DMS153 (cell line): ENCODE data around the gene DUSP9.

Experiments used
- DNase-seq: peaks from one replicate; lab custom pipeline; 2025; lab: John Stamatoyannopoulos, UW

Gene DUSP9

DNA sequence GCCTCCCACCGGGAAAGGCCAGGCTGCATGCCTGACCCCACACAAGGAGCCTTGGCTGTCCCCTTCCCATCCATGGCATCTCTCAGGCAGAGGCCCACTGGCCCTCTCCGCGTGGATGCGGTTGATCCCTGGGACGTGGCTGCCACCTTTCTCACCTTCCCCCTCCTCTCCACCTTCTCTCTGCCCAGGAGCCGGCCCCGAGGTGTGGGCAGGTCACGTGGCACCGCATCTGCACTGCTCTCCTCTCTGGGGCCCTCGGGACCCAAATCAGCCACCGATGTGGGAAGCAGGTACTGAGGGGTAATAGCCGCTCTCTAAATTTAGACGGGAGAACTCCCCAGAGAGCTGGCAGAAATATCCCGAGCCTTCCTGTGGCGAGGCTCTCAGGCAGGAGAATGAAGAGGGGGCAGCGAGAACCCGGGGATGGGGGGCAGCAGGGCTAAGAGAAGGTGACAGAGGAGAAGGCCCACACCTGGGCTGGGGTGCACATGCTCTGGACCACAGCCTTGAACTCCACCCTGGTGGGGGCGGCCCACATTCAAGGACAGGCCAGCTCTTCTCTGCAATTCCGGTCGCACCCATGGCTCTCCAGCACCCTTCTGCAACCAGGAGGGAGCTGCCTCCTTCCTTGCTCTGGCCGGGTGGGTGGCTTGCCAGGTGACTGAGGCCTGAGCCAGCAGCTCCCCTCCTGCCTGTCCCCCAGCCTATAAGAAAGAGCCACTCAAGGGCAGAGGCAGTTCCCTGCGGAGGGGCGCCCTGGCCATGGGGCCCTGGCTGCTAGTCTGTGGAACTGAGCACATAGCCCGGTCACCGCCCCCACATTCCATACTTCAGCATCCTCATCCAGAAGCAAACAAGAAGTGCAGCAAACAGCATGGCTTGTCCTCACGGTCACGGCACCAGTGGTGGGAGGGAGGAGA lies 9.6 kb upstream of the DUSP9 start:
- no peak for DNase-seq

DNA sequence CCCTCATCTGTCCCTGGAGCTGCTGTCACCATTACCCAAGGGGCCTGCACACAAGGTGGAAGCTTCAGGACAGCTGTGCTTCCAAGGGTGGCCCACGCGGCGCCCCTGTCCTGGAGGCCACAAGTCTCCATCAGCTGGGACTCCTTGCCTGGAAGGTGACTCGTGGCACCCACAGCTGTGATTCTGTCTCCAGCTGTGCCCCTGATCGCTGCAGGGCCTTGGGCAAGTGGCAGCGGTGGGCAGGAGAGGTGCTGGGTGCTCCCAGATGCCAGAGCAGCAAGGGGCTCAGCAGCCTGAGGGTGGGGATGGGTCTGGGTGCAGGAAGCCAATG lies 9.0 kb upstream of the DUSP9 start:
- DNase-seq = no peak

DNA sequence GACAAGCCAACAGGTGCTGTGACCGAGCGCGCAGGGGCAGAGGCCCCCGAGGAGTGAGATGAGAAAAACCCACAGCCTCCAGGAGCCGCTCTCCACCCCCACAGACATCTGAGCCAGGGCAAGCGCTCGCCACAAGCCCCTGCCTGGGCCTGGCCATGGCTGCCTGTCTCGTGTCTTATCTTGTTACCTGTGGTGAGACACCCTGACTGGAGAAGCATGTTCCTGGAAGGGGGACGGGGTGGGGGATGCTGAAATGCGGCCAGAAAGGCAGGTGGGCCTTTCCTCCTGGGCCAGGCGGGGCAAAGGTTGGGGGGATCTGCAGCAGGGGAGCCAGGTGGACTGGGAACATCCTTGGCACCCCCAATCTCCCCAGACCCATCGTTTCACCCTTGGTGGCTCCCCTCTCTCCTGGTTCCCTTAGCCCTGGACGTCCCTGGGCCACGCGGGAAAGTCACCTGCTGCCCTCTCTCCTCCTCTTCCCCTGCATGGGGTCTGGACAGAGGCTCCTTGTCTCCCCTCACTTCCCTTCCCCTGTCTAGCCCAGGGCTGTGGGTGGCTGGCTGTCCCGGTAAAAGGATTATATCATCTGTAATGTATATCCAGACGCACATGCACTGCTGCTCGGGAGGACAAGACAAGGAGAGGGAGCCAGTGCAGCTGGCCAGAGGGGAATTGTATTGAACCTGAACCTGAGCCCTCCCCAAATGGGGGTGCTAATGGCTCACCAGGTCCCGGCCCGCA lies 8.4 kb upstream of the DUSP9 start:
- no peak for DNase-seq

DNA sequence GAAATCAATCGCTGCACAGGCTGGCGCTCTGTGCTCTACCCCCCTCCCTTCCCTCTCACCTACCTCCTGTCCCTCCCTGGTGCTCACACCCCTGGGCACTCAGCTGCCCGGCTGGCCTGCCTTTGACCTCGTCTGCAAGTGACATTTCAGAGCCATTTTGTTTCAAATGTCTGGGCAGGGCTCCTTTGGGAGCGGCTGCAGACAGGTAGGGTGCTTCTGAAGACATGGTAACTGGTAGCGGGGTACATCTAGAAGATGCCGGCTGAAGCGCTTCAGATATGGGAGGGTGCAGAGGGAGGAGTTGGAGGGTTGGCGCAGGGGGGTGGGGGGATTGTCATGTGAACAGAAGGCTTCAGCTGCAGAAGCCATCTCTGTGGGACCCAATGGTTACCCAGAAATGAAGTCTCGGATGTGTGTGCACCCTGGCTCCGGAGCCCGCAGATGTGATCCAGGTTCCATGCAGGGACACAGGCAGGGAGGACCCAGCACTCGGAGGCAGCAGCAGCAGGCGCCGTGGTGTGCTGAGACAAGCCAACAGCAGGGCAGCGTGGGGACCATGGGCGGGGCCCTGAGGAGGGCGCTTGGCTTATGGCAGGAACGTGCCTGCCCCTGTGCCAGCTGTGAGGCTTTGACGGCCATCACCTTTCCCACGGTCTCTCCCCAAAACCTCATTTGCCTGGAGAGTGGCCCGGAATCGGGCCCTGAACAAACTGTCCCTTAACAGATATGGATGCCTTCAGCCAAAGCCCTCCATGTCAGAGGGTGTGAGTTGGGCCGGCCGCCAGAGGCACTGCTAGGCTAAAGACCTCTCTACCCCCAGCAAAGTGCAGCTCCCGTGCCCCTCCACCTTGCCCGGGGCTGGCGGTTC lies 7.6 kb upstream of the DUSP9 start:
- DNase-seq = no peak

DNA sequence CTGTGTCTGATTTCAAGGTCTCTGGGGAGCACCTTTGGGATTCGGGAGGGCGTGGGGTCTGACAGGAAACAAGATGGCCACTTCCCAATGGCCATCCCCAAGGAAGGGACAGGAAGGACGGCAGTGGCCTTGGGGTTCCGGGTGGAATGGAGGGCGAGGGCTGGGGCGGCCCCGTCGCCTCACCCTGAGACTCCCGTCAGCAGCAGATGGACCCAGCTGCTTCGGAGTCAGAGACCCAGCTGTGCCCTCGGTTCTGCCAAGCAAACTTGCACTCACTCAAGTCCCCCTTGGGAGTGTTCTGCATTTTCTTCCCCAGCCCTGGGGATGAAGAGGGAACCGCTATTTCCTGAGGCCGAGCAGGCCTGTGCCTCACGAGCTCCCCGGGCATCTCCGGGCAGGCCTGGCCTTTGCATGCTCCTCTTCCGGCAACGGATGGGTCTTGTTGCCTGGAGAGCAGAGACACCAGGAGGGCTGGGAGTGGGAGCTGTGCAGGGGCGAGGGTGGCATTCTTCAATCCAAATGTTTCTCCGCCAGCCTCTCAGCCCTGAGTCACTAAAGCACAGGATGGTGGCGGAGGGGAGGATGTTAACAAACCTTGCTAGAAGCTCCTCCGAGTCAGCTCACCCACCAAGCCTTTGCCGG lies 6.8 kb upstream of the DUSP9 start:
- no peak for DNase-seq

DNA sequence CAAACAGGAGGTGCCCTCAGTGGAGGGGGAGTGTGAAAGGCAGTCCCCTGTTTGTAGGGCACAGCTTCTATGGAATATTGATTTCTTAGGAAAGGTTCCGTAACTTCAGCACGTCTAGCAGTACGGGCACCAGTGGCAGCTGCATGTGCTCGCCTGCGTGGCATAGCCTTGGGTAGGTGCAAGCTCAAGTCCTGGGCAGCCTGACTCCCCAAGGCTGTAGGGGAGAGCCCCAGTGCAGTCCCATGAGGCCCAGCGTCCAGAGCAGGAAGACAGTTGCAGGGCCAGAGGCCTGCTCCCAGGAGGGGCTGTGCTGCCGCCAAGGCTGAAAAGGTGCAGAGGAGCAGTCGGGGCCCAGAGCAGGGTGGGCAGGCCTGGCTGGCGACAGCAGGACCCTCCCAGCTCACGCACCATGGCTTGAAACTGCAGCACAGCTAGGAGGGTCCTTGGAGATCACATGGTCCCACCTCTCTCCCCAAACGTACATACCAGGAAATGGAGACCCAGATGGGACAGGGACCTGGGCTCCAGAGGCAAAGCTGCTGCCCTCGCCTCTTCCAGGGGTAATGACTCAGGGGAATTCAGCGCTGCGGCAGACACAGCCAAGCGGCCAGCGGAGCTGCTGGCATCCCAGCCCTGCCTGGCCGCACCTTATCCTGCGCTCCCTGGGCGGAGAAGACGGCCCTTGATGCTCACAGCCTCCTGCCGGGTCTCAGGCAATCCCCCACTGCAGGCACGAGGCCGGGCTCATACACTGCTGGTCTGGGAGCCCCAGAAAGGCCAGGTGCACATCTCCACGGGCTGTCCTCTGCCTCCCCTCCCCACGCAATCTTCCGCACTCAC lies 6.0 kb upstream of the DUSP9 start:
- DNase-seq = no peak

DNA sequence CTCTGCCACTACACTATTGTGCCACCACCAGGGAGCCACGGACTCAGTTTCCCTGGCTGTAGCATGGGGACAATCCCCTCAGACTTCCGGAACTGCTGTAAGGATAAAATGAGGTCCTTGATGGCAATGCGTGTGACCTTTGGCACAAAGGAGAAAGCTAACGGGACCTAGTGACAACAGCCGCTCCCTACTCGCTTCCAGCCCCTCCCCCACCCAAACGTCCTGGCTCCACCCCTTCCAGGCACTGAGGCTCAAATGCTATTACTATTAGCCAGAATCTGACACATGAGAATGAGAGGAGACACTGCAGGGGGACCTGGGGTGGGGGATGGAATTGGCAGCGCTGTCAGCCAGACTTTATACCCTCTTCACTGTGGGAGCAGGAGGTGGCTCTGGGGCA lies 5.4 kb upstream of the DUSP9 start:
- DNase-seq = no peak

DNA sequence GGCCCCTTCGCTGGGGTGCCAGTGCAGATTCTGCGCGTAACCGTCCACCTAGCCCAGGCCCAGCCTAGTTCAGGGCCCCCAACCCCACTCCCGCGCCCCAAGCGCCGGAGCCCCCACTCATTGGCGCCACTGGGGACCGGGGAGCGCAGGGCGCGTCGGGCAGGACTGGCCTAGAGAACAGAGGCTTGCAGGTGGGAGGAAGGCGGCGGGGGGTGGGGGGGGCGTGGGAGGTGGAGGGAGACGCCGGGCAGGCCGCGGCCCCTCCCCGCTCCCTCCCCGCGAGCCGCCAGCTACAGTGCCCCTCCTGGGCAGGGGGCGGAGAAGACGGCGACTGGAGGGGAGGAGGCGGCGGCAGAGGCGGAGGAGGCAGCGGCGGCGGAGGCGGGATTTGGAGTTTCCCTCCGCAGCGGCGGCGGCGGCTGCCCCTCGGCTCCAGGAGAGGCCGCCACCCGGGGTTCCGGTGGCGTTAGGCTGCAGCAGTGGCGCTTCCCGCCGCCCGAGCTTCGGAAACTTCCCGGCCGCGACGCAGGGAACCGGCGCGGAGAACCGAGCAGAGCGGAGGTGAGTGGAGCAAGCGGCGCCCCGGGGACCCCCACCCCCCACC lies 4.8 kb upstream of the DUSP9 start:
- no peak for DNase-seq

DNA sequence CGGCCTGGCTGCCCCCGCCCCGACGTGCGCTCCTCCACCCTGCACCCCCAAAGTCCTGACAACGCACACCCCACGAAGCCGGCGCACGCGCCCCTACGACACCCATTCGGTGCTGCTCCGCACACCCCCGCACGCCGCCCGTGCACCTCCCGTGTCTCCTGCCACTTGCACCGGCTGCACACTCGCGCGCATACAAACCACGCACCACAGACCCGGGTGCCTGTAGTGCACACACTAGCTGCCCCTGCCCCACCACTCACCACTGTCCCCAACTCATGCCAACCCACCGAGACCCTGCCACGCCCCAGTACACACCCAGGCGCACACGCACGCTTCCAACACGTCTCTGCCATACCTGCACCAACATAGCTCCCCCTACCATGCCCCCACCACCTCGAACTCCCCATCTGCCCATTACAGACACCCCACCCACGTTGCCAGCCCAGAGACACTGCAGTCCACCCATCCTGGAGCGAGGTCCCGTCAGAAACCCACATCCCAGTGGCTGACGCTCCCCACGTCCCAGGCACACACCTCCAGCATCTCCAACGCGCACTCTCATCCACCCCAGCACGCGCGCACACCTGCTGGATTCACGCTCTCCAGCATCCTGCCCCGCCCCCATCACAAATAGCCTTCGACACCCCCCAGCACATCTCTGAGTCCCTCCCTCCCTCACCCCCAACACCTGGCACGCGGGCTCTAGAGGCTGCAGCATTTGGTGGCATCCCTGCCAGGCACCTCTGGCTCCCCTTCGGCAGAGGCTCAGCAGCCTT lies 4.2 kb upstream of the DUSP9 start:
- no peak for DNase-seq

DNA sequence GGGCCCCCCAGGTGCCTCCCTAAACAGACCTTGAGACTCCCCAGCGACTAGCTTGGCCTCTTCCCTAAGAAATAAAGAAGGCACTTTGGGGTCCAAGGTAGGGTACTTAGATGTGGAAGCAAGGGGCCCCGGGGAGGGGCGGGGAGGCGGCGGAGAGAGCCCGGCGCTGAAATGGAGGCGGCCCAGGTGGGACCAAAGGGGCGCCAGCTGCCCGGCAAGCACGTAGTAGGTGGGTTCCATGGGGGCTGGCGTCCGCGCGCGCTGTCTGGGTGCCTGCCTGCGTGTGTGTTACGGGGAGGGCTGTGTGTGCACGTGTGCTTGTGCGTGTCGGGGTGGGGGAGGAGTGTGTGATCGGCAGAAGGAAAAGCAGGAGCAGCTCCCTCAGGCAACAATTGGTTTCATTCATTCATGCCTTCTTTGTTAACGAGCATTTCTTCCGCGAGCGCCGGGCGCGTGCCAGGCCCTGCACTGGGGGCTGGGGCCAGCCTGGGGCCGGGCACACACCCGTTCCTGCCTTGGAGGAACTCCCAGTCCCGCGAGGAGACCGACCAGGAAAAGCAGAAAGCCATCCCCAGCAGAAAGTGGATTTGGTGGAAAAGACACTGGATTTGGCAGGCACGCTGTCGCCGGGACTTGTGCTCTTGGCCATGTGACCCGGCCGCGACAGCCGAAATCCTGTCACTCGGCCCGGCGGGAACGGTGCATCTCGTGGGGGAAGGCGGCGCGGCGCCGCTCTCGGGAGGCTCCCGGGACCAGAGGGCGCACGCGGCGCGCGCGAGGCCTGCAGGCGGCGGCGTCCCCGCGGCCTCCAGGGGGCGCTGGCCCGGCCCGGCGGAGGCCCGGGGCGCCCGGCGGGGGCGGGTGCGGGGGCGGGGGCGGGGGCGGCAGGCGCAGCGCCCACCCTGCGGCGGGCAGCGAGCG lies 3.3 kb upstream of the DUSP9 start:
- DNase-seq = no peak

DNA sequence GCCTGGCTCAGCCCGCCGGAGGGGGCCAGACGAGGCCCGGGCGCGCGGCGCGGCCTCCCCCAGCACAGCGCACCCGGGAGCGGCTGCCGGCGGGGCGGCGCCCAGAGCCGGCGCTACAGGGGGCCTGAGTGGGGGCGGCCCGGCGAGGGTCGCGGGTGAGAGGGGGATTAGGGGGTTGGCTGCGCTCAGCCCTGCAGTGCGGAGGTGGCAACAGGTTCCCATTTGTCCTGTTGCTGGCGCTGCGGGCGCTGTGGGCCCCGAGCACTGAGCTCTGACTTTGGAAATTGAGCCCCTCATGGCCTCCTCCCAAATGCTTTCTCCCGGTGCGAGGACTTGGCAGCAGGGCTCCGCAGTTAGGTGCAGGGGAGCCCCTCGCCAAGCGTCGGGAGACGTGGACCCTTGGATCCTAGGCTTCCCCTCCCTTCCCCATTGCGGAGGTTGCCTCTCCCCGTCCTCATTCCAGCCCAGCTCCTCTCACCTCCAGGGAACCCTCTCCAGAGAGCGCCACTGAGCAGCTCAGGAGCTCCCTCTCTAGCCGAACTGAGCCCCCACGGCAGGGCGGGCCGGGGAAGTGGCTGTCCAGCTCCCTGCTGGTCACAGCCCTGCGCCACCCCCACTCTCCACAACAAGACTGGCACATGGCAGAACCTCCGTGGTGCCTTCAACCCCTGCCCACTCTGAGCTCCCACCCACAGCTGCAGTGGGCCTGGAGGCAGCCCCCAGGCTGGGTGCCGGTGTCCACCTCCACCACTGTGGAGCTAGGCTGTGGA lies 2.5 kb upstream of the DUSP9 start:
- no peak for DNase-seq

DNA sequence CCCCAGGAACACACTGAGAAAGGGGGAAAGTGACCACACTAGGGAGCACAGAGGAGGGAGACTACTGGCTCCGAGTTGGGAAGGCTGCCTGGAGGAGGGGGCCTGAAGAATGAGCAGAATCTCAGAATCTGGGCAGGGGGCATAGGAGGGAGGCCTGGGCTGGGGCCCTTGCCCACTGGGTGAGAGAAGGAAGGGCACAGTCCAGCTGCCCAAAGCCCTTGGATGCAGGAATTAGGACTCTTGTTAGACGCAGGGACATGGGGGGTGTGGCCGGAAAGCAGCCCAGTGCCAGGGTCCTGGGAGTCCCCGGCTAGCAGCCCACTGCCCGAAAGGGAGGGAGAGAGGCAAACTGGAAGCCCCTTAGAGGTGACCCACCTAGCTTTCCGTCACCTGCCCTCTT lies 1.9 kb upstream of the DUSP9 start:
- DNase-seq = no peak

DNA sequence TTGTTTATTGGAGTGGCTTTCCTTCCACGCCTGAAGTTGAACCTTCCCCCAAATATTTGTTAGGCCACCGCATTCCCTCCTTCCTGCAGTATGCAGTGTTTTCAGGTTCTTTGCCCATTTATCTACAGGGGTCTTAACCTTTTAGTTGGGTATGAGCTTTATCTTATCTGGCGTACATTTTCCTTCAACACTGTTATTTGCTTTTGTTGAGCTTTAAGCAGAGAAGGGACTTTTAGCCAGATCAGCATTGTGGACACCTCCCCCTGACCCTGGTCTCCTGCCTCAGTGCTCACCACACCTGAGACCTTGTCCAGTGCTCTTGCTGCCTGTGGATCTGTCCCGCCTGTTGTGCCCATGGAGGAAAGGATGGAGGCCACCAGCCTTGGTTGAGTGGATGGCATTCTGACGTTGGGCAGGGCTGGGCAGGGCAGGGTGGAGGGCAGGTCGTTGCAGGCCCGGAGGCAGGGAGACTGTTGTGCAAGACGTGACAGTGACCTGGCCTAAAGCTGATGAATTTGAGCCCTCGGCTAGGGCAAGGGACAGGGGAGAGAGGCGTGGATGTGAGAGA lies 998 bp upstream of the DUSP9 start:
- no peak for DNase-seq

DNA sequence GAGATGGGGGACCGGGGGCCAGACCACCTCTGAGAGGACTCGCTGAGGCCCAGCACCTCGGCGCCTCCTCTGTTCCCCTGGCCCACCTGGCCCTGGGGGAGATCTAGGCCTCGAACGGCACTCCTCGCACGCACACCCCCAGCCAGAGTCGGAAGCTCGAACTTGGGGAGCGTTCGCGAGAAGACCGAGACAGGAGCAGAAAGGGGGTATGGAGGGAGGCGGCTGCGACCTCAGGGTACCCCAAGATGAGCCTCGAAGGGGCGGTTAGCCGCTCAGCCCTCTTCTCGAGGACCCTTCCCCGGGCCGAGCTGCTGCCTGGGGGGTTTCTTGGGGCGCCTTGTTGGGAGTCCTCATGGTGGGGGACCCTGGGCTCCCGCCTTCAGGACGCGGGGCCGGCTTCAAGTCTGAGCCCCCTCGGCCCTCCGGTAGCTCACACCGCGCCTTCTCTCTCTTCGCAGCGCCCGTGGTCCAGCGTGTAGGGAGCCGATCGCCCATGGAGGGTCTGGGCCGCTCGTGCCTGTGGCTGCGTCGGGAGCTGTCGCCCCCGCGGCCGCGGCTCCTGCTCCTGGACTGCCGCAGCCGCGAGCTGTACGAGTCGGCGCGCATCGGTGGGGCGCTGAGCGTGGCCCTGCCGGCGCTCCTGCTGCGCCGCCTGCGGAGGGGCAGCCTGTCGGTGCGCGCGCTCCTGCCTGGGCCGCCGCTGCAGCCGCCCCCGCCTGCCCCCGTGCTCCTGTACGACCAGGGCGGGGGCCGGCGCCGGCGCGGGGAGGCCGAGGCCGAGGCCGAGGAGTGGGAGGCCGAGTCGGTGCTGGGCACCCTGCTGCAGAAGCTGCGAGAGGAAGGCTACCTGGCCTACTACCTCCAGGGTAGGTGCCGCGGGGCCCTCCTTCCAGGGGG lies 706 bp downstream of the DUSP9 start:
- DNase-seq = no peak

DNA sequence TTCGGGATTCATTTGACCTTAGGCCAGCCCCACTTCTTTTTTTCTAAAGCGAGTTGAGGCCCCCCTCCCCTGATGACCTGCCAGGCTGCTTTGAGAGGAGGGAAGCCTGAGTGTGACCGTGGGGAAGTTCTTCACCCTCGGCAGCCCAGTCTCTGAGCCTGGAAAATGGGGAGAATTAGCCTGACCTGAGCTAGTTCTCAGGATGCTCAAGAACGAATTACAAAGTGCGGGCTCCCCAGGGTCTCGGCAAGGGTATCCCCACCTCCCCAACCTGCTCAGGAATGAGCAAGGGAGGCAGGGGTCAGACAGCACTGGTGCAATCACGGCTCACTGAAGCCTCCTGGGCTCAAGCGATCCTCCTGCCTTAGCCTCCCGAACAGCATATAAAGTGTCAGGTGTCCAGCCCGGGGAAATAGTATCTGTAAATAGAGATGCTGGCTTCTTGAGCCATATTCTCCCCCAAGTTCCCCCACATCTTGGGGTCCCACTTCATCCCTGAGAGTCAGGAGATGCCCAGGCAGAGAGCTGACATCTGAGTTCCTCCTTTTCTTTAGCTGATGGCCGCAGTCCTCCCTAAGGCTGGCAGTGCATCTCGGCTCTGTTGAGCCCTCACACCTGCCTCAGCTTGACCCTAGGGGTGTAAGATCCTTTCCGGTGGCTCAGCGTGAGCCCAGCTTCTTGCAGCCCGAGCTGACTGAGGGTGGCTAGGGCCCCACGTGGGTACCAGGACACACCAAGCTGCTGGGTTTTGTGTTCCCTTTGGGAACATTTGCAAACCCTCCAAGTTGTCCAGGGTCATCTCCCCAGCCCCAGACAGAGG lies 1.6 kb downstream of the DUSP9 start:
- DNase-seq = no peak
